Neural cell (in vitro differentiated cells): ENCODE data around the gene FCHO2.

Experiments used
- EZH2 ChIP-seq: fragments of 200-600, 300-800 bp; shearing (Covaris generic), sonication (generic); IDR thresholded peaks from 2 replicates; pipeline ENCODE4 v1.6.1; 2014; ENCODE audit warnings: antibody characterized with exemption, low read length, borderline replicate concordance, mild to moderate bottlenecking; ENCODE audit not compliant: insufficient read depth, poor library complexity, severe bottlenecking
- MXI1 ChIP-seq: fragments of 450-650 bp; conservative IDR thresholded peaks from 2 replicates; pipeline ENCODE4 v1.6.1; 2014; ENCODE audit warnings: antibody characterized with exemption, mild to moderate bottlenecking; ENCODE audit not compliant: poor library complexity, severe bottlenecking
- POLR2AphosphoS5 ChIP-seq: IDR thresholded peaks from 2 replicates; pipeline ENCODE4 v1.6.1; 2012
- RAD21 ChIP-seq: fragments of 450-650 bp; conservative IDR thresholded peaks from 2 replicates; pipeline ENCODE4 v1.6.1; 2014; ENCODE audit warnings: antibody characterized with exemption, mild to moderate bottlenecking, moderate library complexity
- TF ChIP-seq, protein P1 (sequence below): fragments of 450-650 bp; IDR thresholded peaks from 2 replicates; pipeline ENCODE4 v1.5.1; 2014; ENCODE audit warnings: antibody characterized with exemption, mild to moderate bottlenecking, moderate library complexity; ENCODE audit not compliant: poor library complexity, severe bottlenecking

DNA sequence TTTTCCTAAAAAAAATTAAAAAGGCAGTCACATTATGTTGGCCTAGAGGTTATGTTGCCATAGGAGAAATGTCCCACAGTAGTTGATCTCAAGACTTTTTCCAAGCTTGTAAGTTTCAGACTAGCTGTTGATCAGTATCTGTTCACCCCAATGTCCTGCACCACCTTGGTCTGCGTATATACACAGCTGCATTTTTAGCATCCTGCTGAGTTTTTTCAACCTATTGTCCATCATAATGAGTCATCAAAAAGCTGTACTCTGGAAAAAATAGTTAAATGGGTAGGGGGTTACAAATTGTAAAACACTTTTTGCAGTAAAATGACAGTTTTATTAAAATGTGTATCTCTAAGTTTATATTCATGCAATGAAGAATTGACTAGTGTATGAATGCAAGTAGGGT, 111.4 kb downstream of the FCHO2 start:
- no peak for TF ChIP-seq MXI1
- TF ChIP-seq, protein P1, sequence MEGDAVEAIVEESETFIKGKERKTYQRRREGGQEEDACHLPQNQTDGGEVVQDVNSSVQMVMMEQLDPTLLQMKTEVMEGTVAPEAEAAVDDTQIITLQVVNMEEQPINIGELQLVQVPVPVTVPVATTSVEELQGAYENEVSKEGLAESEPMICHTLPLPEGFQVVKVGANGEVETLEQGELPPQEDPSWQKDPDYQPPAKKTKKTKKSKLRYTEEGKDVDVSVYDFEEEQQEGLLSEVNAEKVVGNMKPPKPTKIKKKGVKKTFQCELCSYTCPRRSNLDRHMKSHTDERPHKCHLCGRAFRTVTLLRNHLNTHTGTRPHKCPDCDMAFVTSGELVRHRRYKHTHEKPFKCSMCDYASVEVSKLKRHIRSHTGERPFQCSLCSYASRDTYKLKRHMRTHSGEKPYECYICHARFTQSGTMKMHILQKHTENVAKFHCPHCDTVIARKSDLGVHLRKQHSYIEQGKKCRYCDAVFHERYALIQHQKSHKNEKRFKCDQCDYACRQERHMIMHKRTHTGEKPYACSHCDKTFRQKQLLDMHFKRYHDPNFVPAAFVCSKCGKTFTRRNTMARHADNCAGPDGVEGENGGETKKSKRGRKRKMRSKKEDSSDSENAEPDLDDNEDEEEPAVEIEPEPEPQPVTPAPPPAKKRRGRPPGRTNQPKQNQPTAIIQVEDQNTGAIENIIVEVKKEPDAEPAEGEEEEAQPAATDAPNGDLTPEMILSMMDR: no peak
- TF ChIP-seq EZH2: no peak
- no peak for TF ChIP-seq POLR2AphosphoS5
- no peak for TF ChIP-seq RAD21
